HG03457 (cell line): ENCODE data around the gene RRAS2.
"Not testable (repeated sequence)": the region's sequence is repeated elsewhere in the genome, so short reads cannot be mapped to it uniquely, and the experiment has no call there.

Source experiments
- ATAC-seq: cut with Tn5 transposase; IDR thresholded peaks from one replicate; pipeline ENCODE4 v1.9.1; 2021; ENCODE audit warnings: moderate number of reproducible peaks; ENCODE audit not compliant: unreplicated experiment

RRAS2 gene

GRCh38 chr11:14358729-14359439 lies at the start of gene RRAS2:
Gene RRAS2, minus strand, starts transcription at chr11:14359183. Its CDS starts 313 bp downstream, at chr11:14358870.
- ATAC-seq: peak; percentile 87

- no peak for ATAC-seq
Measured at GRCh38 chr11:14408612-14409011, 49.6 kb upstream of the RRAS2 start.

GRCh38 chr11:14406116-14406515 lies 47.1 kb upstream of the RRAS2 start:
- not testable (repeated sequence) for ATAC-seq

GRCh38 chr11:14403528-14403927 lies 44.5 kb upstream of the RRAS2 start:
- ATAC-seq: not testable (repeated sequence)

- ATAC-seq: no peak
Measured at GRCh38 chr11:14399087-14399486, 40.1 kb upstream of the RRAS2 start.

- no peak for ATAC-seq
Measured at GRCh38 chr11:14396273-14396672, 37.3 kb upstream of the RRAS2 start.

GRCh38 chr11:14393889-14394288 lies 34.9 kb upstream of the RRAS2 start:
- no peak for ATAC-seq

- no peak for ATAC-seq
Measured at GRCh38 chr11:14393129-14393528, 34.1 kb upstream of the RRAS2 start.

- ATAC-seq: no peak
Measured at GRCh38 chr11:14390669-14391068, 31.7 kb upstream of the RRAS2 start.

GRCh38 chr11:14388352-14388751 lies 29.4 kb upstream of the RRAS2 start:
- no peak for ATAC-seq

- ATAC-seq: no peak
Measured at GRCh38 chr11:14386895-14387480, 28.0 kb upstream of the RRAS2 start.

GRCh38 chr11:14386081-14386480 lies 27.1 kb upstream of the RRAS2 start:
- ATAC-seq: no peak

GRCh38 chr11:14384338-14384737 lies 25.4 kb upstream of the RRAS2 start:
- no peak for ATAC-seq

- ATAC-seq: no peak
Measured at GRCh38 chr11:14381968-14382367, 23.0 kb upstream of the RRAS2 start.

- ATAC-seq: peak; percentile 65
Measured at GRCh38 chr11:14380947-14381561, 22.1 kb upstream of the RRAS2 start.

- ATAC-seq: no peak
Measured at GRCh38 chr11:14380125-14380936, 21.3 kb upstream of the RRAS2 start.

- no peak for ATAC-seq
Measured at GRCh38 chr11:14378171-14378570, 19.2 kb upstream of the RRAS2 start.

- ATAC-seq: no peak
Measured at GRCh38 chr11:14376920-14377319, 17.9 kb upstream of the RRAS2 start.

- no peak for ATAC-seq
Measured at GRCh38 chr11:14374922-14375830, 16.2 kb upstream of the RRAS2 start.

GRCh38 chr11:14373941-14374646 lies 15.1 kb upstream of the RRAS2 start:
- ATAC-seq: no peak
